ENCODE results near the gene SLC1A3. TPM values are rescaled to one million over a fixed set of nuclear protein-coding genes. Genes with fewer than 3 reads are reported as not detected.

The SLC1A3 gene
- total and polyA plus RNA-seq, 10 of the 15 experiments (the other 5 are each of a cell fraction or from before 2014, with no cell fraction given), result 0.23 to 4.4 (median 3.3) TPM

GRCh38 chr5:36690041-36690961 is 83.9 kb downstream of the SLC1A3 start (continued):
- TF ChIP-seq SMARCA5 (IDR thresholded peaks at IDR 0.05) (peak; percentile 93; the same call in 1 of the 2 replicates), RCOR1 (conservative IDR thresholded peaks at IDR 0.05; ENCODE audit: low read depth, low read length) (no peak), WRNIP1 (IDR thresholded peaks at IDR 0.05; ENCODE audit: borderline replicate concordance, low read depth, low read length) (no peak), CTCF (IDR thresholded peaks at IDR 0.05 in 2 of 3, conservative IDR thresholded peaks at IDR 0.05 in 1 of 3; ENCODE audit: control insufficient read depth in 2 of 3, extremely low read depth in 1 of 3, insufficient read depth in 1 of 3, low read depth in 3 of 3, low read length in 3 of 3) (peak; percentile 89 to 95 (median 90)), POLR2AphosphoS5 (IDR thresholded peaks at IDR 0.05; ENCODE audit: low read length) (peak; percentile 62; the same call in 1 of the 2 replicates), ZBTB40 (IDR thresholded peaks at IDR 0.05; ENCODE audit: borderline replicate concordance) (peak; percentile 56; the same call in 1 of the 2 replicates), ZBTB11 (CRISPR knock-in tag; IDR thresholded peaks at IDR 0.05) (no peak), IKZF2 (IDR thresholded peaks at IDR 0.05) (peak; percentile 63 to 79), RAD21 (IDR thresholded peaks at IDR 0.05; ENCODE audit: insufficient read depth, low read depth, low read length) (peak; percentile 53), STAT1 (conservative IDR thresholded peaks at IDR 0.05) (0 out of 2 replicates have a peak, but pooled peaks have one; percentile 23), PKNOX1 (IDR thresholded peaks at IDR 0.05) (peak; percentile 31; the same call in 1 of the 2 replicates), PRDM15 (CRISPR knock-in tag; IDR thresholded peaks at IDR 0.05) (no peak)
